IMR-90 (cell line): ENCODE data around the gene L3MBTL4. TPM values are rescaled to one million over a fixed set of nuclear protein-coding genes. Genes with fewer than 3 reads are reported as not detected.

Experiments used
- ATAC-seq: fragments of 200-7000 bp; cut with Tn5 transposase; 2 replicates; pipeline ENCODE4 v1.9.1; 2020; ENCODE audit warnings: low read depth, mild to moderate bottlenecking, moderate library complexity
- BruUV-seq: library from RNA; stranded (reverse); fragments of 400-500 nt; replicated peaks from 2 replicates; lab custom pipeline; 2021; lab: Mats Ljungman, UMichigan
- CTCF ChIA-PET: fragments of 300-600 bp; formaldehyde crosslinking; extraction: SDS; loops from one replicate; lab custom pipeline; 2021; ENCODE audit warnings: antibody characterized with exemption; lab: Yijun Ruan, JAX
- POLR2A ChIA-PET: fragments of 300-600 bp; sonication (Branson Sonifier 250); formaldehyde crosslinking; loops from one replicate; lab custom pipeline; 2022; ENCODE audit warnings: antibody characterized with exemption; ENCODE audit not compliant: unreplicated experiment; lab: Charles Lee
- DNase-seq: peaks from one replicate; pipeline ENCODE4 v3.0.0; 2013
- H2AFZ ChIP-seq: replicated peaks from 2 replicates; pipeline ENCODE3; 2013; ENCODE audit warnings: low read length, mild to moderate bottlenecking; ENCODE audit not compliant: poor library complexity
- H2AK5ac ChIP-seq: 2 replicates; pipeline ENCODE4 v1.6.1; 2013; ENCODE audit warnings: low read depth, low read length, inconsistent platforms
- H2AK9ac ChIP-seq: replicated peaks from 2 replicates; pipeline ENCODE3; 2013; ENCODE audit warnings: mild to moderate bottlenecking, low read depth, low read length, moderate library complexity; ENCODE audit not compliant: poor library complexity
- H2BK120ac ChIP-seq: 2 replicates; pipeline ENCODE4 v1.6.1; 2013; ENCODE audit warnings: low read depth, low read length, inconsistent platforms
- H2BK15ac ChIP-seq: 3 replicates; pipeline ENCODE4 v1.6.1; 2013; ENCODE audit warnings: low read depth, low read length, inconsistent platforms
- H2BK20ac ChIP-seq: 2 replicates; pipeline ENCODE4 v1.6.1; 2013; ENCODE audit warnings: low read depth, mild to moderate bottlenecking, inconsistent platforms, low read length, moderate library complexity
- H2BK5ac ChIP-seq: 2 replicates; pipeline ENCODE4 v1.6.1; 2013; ENCODE audit warnings: mild to moderate bottlenecking, low read depth, low read length, inconsistent platforms; ENCODE audit not compliant: poor library complexity, severe bottlenecking
- H3K14ac ChIP-seq: replicated peaks from 2 replicates; pipeline ENCODE4 v1.6.1; 2013; ENCODE audit warnings: low read depth, low read length, inconsistent platforms
- H3K18ac ChIP-seq: 2 replicates; pipeline ENCODE4 v1.6.1; 2013; ENCODE audit warnings: low read depth, low read length, control low read depth
- H3K23ac ChIP-seq: 2 replicates; pipeline ENCODE4 v1.6.1; 2013; ENCODE audit warnings: low read depth, low read length, inconsistent platforms
- H3K27ac ChIP-seq: 2 replicates; pipeline ENCODE4 v1.5.1; 2013; ENCODE audit warnings: mild to moderate bottlenecking, control low read depth, low read length; ENCODE audit not compliant: insufficient read depth
- H3K27me3 ChIP-seq: 2 replicates; pipeline ENCODE4 v1.6.1; 2013; ENCODE audit warnings: low read length; ENCODE audit not compliant: control insufficient read depth, insufficient read depth
- H3K36me3 ChIP-seq: 2 replicates; pipeline ENCODE4 v1.6.1; 2013; ENCODE audit warnings: low read length, mixed read lengths; ENCODE audit not compliant: control insufficient read depth, insufficient read depth
- H3K4ac ChIP-seq: 2 replicates; pipeline ENCODE4 v1.6.1; 2013; ENCODE audit warnings: low read depth, low read length, inconsistent platforms
- H3K4me1 ChIP-seq: 2 replicates; pipeline ENCODE4 v1.6.1; 2013; ENCODE audit warnings: low read length, mixed read lengths; ENCODE audit not compliant: control insufficient read depth, insufficient read depth
- H3K4me2 ChIP-seq: 2 replicates; pipeline ENCODE4 v1.6.1; 2013; ENCODE audit warnings: low read depth, mild to moderate bottlenecking, control low read depth, low read length, moderate library complexity
- H3K4me3 ChIP-seq: 2 replicates; pipeline ENCODE4 v1.5.1; 2013; ENCODE audit warnings: low read depth, mild to moderate bottlenecking, control low read depth, low read length, moderate library complexity; ENCODE audit not compliant: insufficient read depth
- H3K56ac ChIP-seq: 2 replicates; pipeline ENCODE4 v1.6.1; 2013; ENCODE audit warnings: low read length, inconsistent platforms; ENCODE audit not compliant: insufficient read depth; ENCODE audit errors: extremely low read depth
- H3K79me1 ChIP-seq, 2 experiments: 2 replicates each; pipeline ENCODE4 v1.6.1; 2013; ENCODE audit warnings: low read length in 2 of 2, inconsistent platforms in 1 of 2, low read depth in 1 of 2
- H3K9ac ChIP-seq: 2 replicates; pipeline ENCODE4 v1.6.1; 2013; ENCODE audit warnings: low read depth, low read length, control low read depth
- H3K9me1 ChIP-seq: 2 replicates; pipeline ENCODE4 v1.6.1; 2013; ENCODE audit warnings: low read length, inconsistent platforms; ENCODE audit not compliant: insufficient read depth
- H3K9me3 ChIP-seq: 2 replicates; pipeline ENCODE4 v1.6.1; 2013; ENCODE audit warnings: low read length; ENCODE audit not compliant: control insufficient read depth, insufficient read depth
- H4K20me1 ChIP-seq: 2 replicates; pipeline ENCODE4 v1.6.1; 2013; ENCODE audit warnings: low read length, inconsistent platforms; ENCODE audit not compliant: insufficient read depth
- H4K5ac ChIP-seq: 2 replicates; pipeline ENCODE4 v1.6.1; 2013; ENCODE audit warnings: mild to moderate bottlenecking, low read depth, low read length, control low read depth
- H4K8ac ChIP-seq, 2 experiments: 2 replicates each; pipeline ENCODE4 v1.6.1; 2013; ENCODE audit warnings: low read depth in 2 of 2, low read length in 2 of 2, control low read depth in 1 of 2, inconsistent platforms in 1 of 2
- H4K91ac ChIP-seq: 2 replicates; pipeline ENCODE4 v1.6.1; 2013; ENCODE audit warnings: low read depth, low read length, inconsistent platforms; ENCODE audit not compliant: insufficient read depth
- MAFK ChIP-seq: IDR thresholded peaks from 2 replicates; pipeline ENCODE4 v1.6.1; 2012; ENCODE audit warnings: low read depth, low read length, improper control_type of control experiment
- WGBS, 2 experiments: methylation state at CpG; one replicate each; pipeline versions ENCODE4 v1.1.5 to v1.1.7; 2013; ENCODE audit warnings: missing lambda C conversion rate in 2 of 2; ENCODE audit not compliant: insufficient read length in 1 of 2; ENCODE audit errors: extremely low coverage in 2 of 2; 5-methylcytosine and 5-hydroxymethylcytosine counted together
- dilution Hi-C: fragments of 300-500 bp; cut with HindIII; formaldehyde crosslinking; loops from one replicate; pipeline ENCODE4 v1.14.3; 2018; ENCODE audit warnings: low sequenced_read_pairs; ENCODE audit not compliant: unreplicated experiment
- in situ Hi-C: fragments of 300-500 bp; cut with MboI; formaldehyde crosslinking; loops from 3 replicates; pipeline ENCODE4 v1.14.3; 2019; ENCODE audit warnings: low sequenced_read_pairs, inconsistent platforms, mixed read lengths
- intact Hi-C: fragments of 100-400 bp; cut with micrococcal nuclease; formaldehyde crosslinking; loops from 2 replicates; pipeline ENCODE4 v1.10.0; 2022
- polyA plus RNA-seq, 3 experiments: library from polyadenylated mRNA; depleted of rRNA; stranded (reverse); fragments of >200 nt; gene quantifications; 2 replicates each; pipeline ENCODE4 v1.2.3, GENCODE V29; 2012; ENCODE audit warnings: low replicate concordance in 1 of 3
- total RNA-seq: library from RNA; depleted of rRNA; stranded (reverse); fragments of >200 nt; gene quantifications from 2 replicates; pipeline ENCODE4 v1.2.3, GENCODE V29; 2012

The L3MBTL4 gene
- total and polyA plus RNA-seq, 2 of the 4 experiments (the other 2 are of a cell fraction), result under 0.01 to 0.02 TPM

- DNase-seq (no peak), ATAC-seq (no peak; the same call in 1 of the 2 replicates)
- no CpG with 5 or more reads among the region's 2 CpGs for WGBS, 2 experiments
- Histone ChIP-seq H2AK9ac (peak overlapping the region; percentile 33), H2BK20ac (no peak overlapping the region), H3K56ac (no peak overlapping the region), H3K18ac (no peak overlapping the region), H3K79me1 (no peaks in the 10 kb centered on the region), H3K23ac (no peak overlapping the region), H3K27ac (no peak overlapping the region), H4K8ac (no peak overlapping the region), H3K9me3 (peaks cover 3% of the 10 kb centered on the region; the same call in 1 of the 2 replicates), H3K27me3 (no peaks in the 10 kb centered on the region), H3K9ac (no peak overlapping the region), H2AK5ac (0 out of 2 replicates have a peak overlapping the region, but pooled peaks have one; percentile 4), H2BK120ac (no peak overlapping the region), H3K9me1 (no peaks in the 10 kb centered on the region), H3K36me3 (no peaks in the 10 kb centered on the region), H2BK15ac (no peak overlapping the region), H3K4me3 (no peak overlapping the region), H2BK5ac (no peak overlapping the region), H3K4me1 (no peaks in the 10 kb centered on the region), H4K91ac (no peak overlapping the region), H2AFZ (no peak overlapping the region), H3K4me2 (no peak overlapping the region), H3K4ac (no peak overlapping the region), H4K5ac (no peak overlapping the region), H4K20me1 (no peaks in the 10 kb centered on the region), H3K14ac (peak overlapping the region; percentile 7; the same call in 1 of the 2 replicates)
- intact Hi-C loops (no loop called here), dilution Hi-C loops (no loop called here), in situ Hi-C loops (no loop called here)
- POLR2A ChIA-PET, result no interaction called here
- TF ChIP-seq MAFK, result no peak
- no TSS peak for BruUV-seq
- CTCF ChIA-PET, result interaction anchor here (0.6 kb wide), 1 partner anchor 1958 kb away, joined by 3 read pairs; no protein-coding TSS in a partner anchor
Observed at GRCh38 chr18:6031442-6031841, 383.3 kb downstream of the L3MBTL4 start.
